ELF-1 (cell line): Measurements from ENCODE around the gene SEC16A.

ENCODE experiments used
- DNase-seq: peaks from one replicate; pipeline ENCODE4 v3.0.0-alpha.2; 2016; ENCODE audit warnings: low read depth, low spot score

The SEC16A gene

GRCh38 chr9:136486823-136487620 lies 4.2 kb upstream of the SEC16A start:
- no peak for DNase-seq

GRCh38 chr9:136486131-136486530 lies 3.3 kb upstream of the SEC16A start:
- no peak for DNase-seq

GRCh38 chr9:136485049-136486045 lies 2.5 kb upstream of the SEC16A start:
- DNase-seq, result peak; percentile 95

GRCh38 chr9:136484153-136485048 lies 1.6 kb upstream of the SEC16A start:
- DNase-seq, result no peak

- peak; percentile 97 for DNase-seq
These were observed 831 bp upstream of the SEC16A start for GRCh38 chr9:136483589-136484152.

- peak; percentile 47 for DNase-seq
These were observed 621 bp downstream of the SEC16A start for GRCh38 chr9:136482046-136482792.

- no peak for DNase-seq
These were observed 1.3 kb downstream of the SEC16A start for GRCh38 chr9:136481558-136481957.

GRCh38 chr9:136476369-136477150 lies 6.3 kb downstream of the SEC16A start:
- DNase-seq, result no peak

GRCh38 chr9:136474974-136475865 lies 7.6 kb downstream of the SEC16A start:
- no peak for DNase-seq

GRCh38 chr9:136474021-136474640 lies 8.7 kb downstream of the SEC16A start:
- DNase-seq, result no peak

GRCh38 chr9:136473354-136473721 lies 9.5 kb downstream of the SEC16A start:
- DNase-seq, result no peak

GRCh38 chr9:136472640-136473353 lies 10.0 kb downstream of the SEC16A start:
- DNase-seq, result no peak

GRCh38 chr9:136471802-136472487 lies 10.9 kb downstream of the SEC16A start:
- no peak for DNase-seq

GRCh38 chr9:136470792-136471469 lies 11.9 kb downstream of the SEC16A start:
- no peak for DNase-seq

- DNase-seq, result no peak
These were observed 12.5 kb downstream of the SEC16A start for GRCh38 chr9:136470356-136470755.

GRCh38 chr9:136467766-136468165 lies 15.1 kb downstream of the SEC16A start:
- no peak for DNase-seq
